ENCODE results near the gene GPATCH8. TPM values are rescaled to one million over a fixed set of nuclear protein-coding genes. Genes with fewer than 3 reads are reported as not detected.

Gene GPATCH8
- total RNA-seq, 1 experiment from 2014 or later: 51.5 TPM

- Histone ChIP-seq H3K18ac (ENCODE audit: insufficient read length, low read depth, low read length) (no peak overlapping the region), H2BK120ac (ENCODE audit: low read depth, low read length, poor library complexity, severe bottlenecking) (no peak overlapping the region), H2AK5ac (ENCODE audit: insufficient read length, low read length) (no peak overlapping the region), H2BK15ac (ENCODE audit: low read depth, low read length) (no peak overlapping the region), H3K9me3 (ENCODE audit: control insufficient read depth, low read depth, low read length) (no peaks in the 10 kb centered on the region), H3K79me2 (ENCODE audit: insufficient read depth, low read length) (no peaks in the 10 kb centered on the region), H4K8ac (replicated peaks; ENCODE audit: insufficient read length, low read depth, low read length) (no peak overlapping the region), H3T11ph (ENCODE audit: low read length) (no peak overlapping the region), H3K79me1 (ENCODE audit: insufficient read depth, low read depth, low read length, poor library complexity, severe bottlenecking) (no peaks in the 10 kb centered on the region), H2AFZ (ENCODE audit: low read length) (no peak overlapping the region), H3K56ac (ENCODE audit: insufficient read length, low read depth, low read length) (no peak overlapping the region), H4K5ac (ENCODE audit: insufficient read length, low read depth, low read length) (no peak overlapping the region), H3K27me3 (ENCODE audit: insufficient read depth, low read length) (no peaks in the 10 kb centered on the region), H3K27ac (ENCODE audit: insufficient read length, low read depth, low read length) (no peak overlapping the region), H3K14ac (ENCODE audit: insufficient read depth, low read length) (no peak overlapping the region), H3K4me1 (ENCODE audit: insufficient read depth, low read length) (no peaks in the 10 kb centered on the region), H3K4ac (ENCODE audit: low read depth, low read length) (no peak overlapping the region), H2BK5ac (ENCODE audit: insufficient read length, low read length) (no peak overlapping the region), H3K9ac (ENCODE audit: extremely low read depth, insufficient read length, low read length) (no peak overlapping the region), H4K91ac (ENCODE audit: insufficient read length, low read depth, low read length) (no peak overlapping the region), H2BK20ac (ENCODE audit: low read depth, low read length, poor library complexity, severe bottlenecking) (no peak overlapping the region), H3K23ac (ENCODE audit: insufficient read length, low read depth, low read length) (no peak overlapping the region), H2BK12ac (ENCODE audit: insufficient read length, low read depth, low read length) (no peak overlapping the region), H3K4me2 (ENCODE audit: insufficient read depth, insufficient read length, low read length) (no peak overlapping the region), H3K23me2 (ENCODE audit: insufficient read length, low read depth, low read length, poor library complexity, severe bottlenecking) (no peaks in the 10 kb centered on the region), H4K20me1 (ENCODE audit: control insufficient read depth, insufficient read depth, insufficient read length) (no peaks in the 10 kb centered on the region)
- H3K27ac Mint-ChIP-seq: peak overlapping the region in 2 of 3 experiments; percentile 49 to 75; a peak in 3 of 7 replicates
- DNase-seq: no peak
- no peak overlapping the region for H3K4me3 Mint-ChIP-seq
- WGBS (ENCODE audit: extremely low coverage, insufficient read length, low lambda C conversion rate): no CpG with 5 or more reads among the region's 3 CpGs
- H3K4me1 Mint-ChIP-seq: peaks cover 15% of the 10 kb centered on the region in 2 experiments
- no peaks in the 10 kb centered on the region for H3K27me3 Mint-ChIP-seq (ENCODE audit: low read depth)
- H3K9me3 Mint-ChIP-seq: no peaks in the 10 kb centered on the region
- TF ChIP-seq CTCF (conservative IDR thresholded peaks at IDR 0.05): no peak
- H3K36me3 Mint-ChIP-seq (ENCODE audit: insufficient read depth in 1 of 3, low read depth in 3 of 3): peaks cover 15 to 53% (median 50%) of the 10 kb centered on the region in 3 experiments; a peak in 6 of 7 replicates
Measured at GRCh38 chr17:44424828-44425461, 78.3 kb downstream of the GPATCH8 start.
